MM.1S (cell line): ENCODE measurements around the gene KLHL1.

Experiments
- DNase-seq: peaks from one replicate; pipeline ENCODE4 v3.0.0-alpha.2; 2015
- H2AFZ ChIP-seq: fragments of 300-600 bp; sonication (generic); 2 replicates; pipeline ENCODE4 v1.6.0; 2016; ENCODE audit warnings: antibody characterized with exemption, low read length
- H3F3A ChIP-seq: fragments of 300-600 bp; sonication (generic); 2 replicates; pipeline ENCODE4 v1.6.1; 2016; ENCODE audit warnings: mild to moderate bottlenecking, antibody characterized with exemption, low read length, moderate library complexity, mixed read lengths; ENCODE audit not compliant: insufficient read depth
- H3K27ac ChIP-seq: fragments of 300-600 bp; sonication (generic); 2 replicates; pipeline ENCODE4 v1.5.1; 2016; ENCODE audit warnings: mild to moderate bottlenecking, low read length
- H3K27me3 ChIP-seq: fragments of 300-600 bp; sonication (generic); replicated peaks from 2 replicates; pipeline ENCODE4 v1.6.0; 2016; ENCODE audit warnings: low read length; ENCODE audit not compliant: insufficient read depth
- H3K36me3 ChIP-seq: fragments of 300-600 bp; sonication (generic); replicated peaks from 2 replicates; pipeline ENCODE4 v1.6.1; 2016; ENCODE audit warnings: mild to moderate bottlenecking, low read length, mixed read lengths; ENCODE audit not compliant: insufficient read depth
- H3K4me1 ChIP-seq: fragments of 300-600 bp; sonication (generic); 2 replicates; pipeline ENCODE4 v1.6.1; 2016; ENCODE audit warnings: low read length, mixed read lengths
- H3K4me2 ChIP-seq: fragments of 300-600 bp; sonication (generic); 2 replicates; pipeline ENCODE4 v1.6.0; 2016; ENCODE audit warnings: low read depth, low read length
- H3K4me3 ChIP-seq: fragments of 300-600 bp; sonication (generic); 2 replicates; pipeline ENCODE4 v1.5.1; 2016; ENCODE audit warnings: low read length, mixed read lengths
- H3K79me2 ChIP-seq: fragments of 300-600 bp; sonication (generic); 2 replicates; pipeline ENCODE4 v1.6.1; 2016; ENCODE audit warnings: mixed run types, low read length, mixed read lengths
- H3K9ac ChIP-seq: fragments of 300-600 bp; sonication (generic); 2 replicates; pipeline ENCODE4 v1.6.1; 2016; ENCODE audit warnings: low read length, mixed read lengths
- H3K9me2 ChIP-seq: fragments of 300-600 bp; sonication (generic); replicated peaks from 2 replicates; pipeline ENCODE4 v1.6.1; 2016; ENCODE audit warnings: mild to moderate bottlenecking, low read length, mixed read lengths; ENCODE audit not compliant: insufficient read depth
- H3K9me3 ChIP-seq: fragments of 300-600 bp; sonication (generic); replicated peaks from 2 replicates; pipeline ENCODE4 v1.6.1; 2016; ENCODE audit warnings: mild to moderate bottlenecking, low read length, mixed read lengths; ENCODE audit not compliant: insufficient read depth
- H4K20me1 ChIP-seq: fragments of 300-600 bp; sonication (generic); 2 replicates; pipeline ENCODE4 v1.6.1; 2016; ENCODE audit warnings: mild to moderate bottlenecking, low read length, moderate library complexity, mixed read lengths; ENCODE audit not compliant: insufficient read depth
- EZH2 ChIP-seq: fragments of 300-600 bp; sonication (generic); optimal IDR thresholded peaks from 2 replicates; pipeline ENCODE3; 2017; ENCODE audit warnings: low read depth, mild to moderate bottlenecking, antibody characterized with exemption, low read length, mixed read lengths
- EZH2phosphoT487 ChIP-seq: fragments of 300-600 bp; sonication (generic); IDR thresholded peaks from 2 replicates; pipeline ENCODE4 v1.6.1; 2018; ENCODE audit warnings: antibody characterized with exemption, low read length
- TF ChIP-seq, protein P1 (sequence below): fragments of 300-600 bp; sonication (generic); IDR thresholded peaks from 2 replicates; pipeline ENCODE4 v1.5.1; 2016; ENCODE audit warnings: antibody characterized with exemption, low read length, mixed read lengths

The KLHL1 gene

GRCh38 chr13:69956349-69956748 is 151.9 kb downstream of the KLHL1 start:
- H3K9me3 ChIP-seq, result no peaks in the 10 kb centered on the region
- H3K9me2 ChIP-seq, result no peaks in the 10 kb centered on the region
- H3K36me3 ChIP-seq, result no peaks in the 10 kb centered on the region
- H3K4me3 ChIP-seq, result no peak overlapping the region
- H2AFZ ChIP-seq, result no peak overlapping the region
- H3K9ac ChIP-seq, result no peak overlapping the region
- no peaks in the 10 kb centered on the region for H3K4me1 ChIP-seq
- no peaks in the 10 kb centered on the region for H4K20me1 ChIP-seq
- H3F3A ChIP-seq, result no peaks in the 10 kb centered on the region
- no peak overlapping the region for H3K4me2 ChIP-seq
- H3K79me2 ChIP-seq, result no peaks in the 10 kb centered on the region
- no peak for DNase-seq
- H3K27ac ChIP-seq, result no peak overlapping the region
- H3K27me3 ChIP-seq, result no peaks in the 10 kb centered on the region
- TF ChIP-seq EZH2phosphoT487 (no peak), EZH2 (no peak)
- TF ChIP-seq, protein P1, sequence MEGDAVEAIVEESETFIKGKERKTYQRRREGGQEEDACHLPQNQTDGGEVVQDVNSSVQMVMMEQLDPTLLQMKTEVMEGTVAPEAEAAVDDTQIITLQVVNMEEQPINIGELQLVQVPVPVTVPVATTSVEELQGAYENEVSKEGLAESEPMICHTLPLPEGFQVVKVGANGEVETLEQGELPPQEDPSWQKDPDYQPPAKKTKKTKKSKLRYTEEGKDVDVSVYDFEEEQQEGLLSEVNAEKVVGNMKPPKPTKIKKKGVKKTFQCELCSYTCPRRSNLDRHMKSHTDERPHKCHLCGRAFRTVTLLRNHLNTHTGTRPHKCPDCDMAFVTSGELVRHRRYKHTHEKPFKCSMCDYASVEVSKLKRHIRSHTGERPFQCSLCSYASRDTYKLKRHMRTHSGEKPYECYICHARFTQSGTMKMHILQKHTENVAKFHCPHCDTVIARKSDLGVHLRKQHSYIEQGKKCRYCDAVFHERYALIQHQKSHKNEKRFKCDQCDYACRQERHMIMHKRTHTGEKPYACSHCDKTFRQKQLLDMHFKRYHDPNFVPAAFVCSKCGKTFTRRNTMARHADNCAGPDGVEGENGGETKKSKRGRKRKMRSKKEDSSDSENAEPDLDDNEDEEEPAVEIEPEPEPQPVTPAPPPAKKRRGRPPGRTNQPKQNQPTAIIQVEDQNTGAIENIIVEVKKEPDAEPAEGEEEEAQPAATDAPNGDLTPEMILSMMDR, result no peak

- Histone ChIP-seq H3K9me3 (no peaks in the 10 kb centered on the region), H4K20me1 (no peaks in the 10 kb centered on the region), H3K79me2 (no peaks in the 10 kb centered on the region), H3K4me3 (no peak overlapping the region), H3K4me2 (no peak overlapping the region), H3F3A (no peaks in the 10 kb centered on the region), H3K9me2 (no peaks in the 10 kb centered on the region), H3K27ac (no peak overlapping the region), H2AFZ (no peak overlapping the region), H3K36me3 (no peaks in the 10 kb centered on the region), H3K9ac (no peak overlapping the region), H3K4me1 (no peaks in the 10 kb centered on the region), H3K27me3 (no peaks in the 10 kb centered on the region)
- TF ChIP-seq, protein P1, result no peak
- TF ChIP-seq EZH2phosphoT487, result no peak
- TF ChIP-seq EZH2, result no peak
- no peak for DNase-seq
Observed at GRCh38 chr13:69955271-69955670, 153.0 kb downstream of the KLHL1 start.

DNA sequence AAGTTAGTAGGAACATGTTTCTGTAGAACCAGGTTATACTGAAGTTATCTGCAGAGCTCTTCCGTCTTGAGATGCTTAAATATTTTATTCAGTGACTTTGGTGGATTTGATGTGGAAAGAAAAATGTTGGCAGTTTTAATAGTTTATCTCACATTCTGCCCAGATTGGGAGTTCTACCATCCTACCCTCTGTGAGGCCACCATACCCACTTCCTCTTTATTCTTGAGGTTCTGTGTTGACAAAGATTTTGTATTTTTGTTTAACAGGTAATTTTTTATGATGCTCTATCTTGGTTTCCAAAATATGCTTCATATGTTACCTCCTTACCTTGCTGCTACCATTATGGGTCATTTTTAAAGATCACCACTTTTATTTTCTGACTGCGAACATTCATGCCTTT is 156.8 kb downstream of the KLHL1 start:
- Histone ChIP-seq H2AFZ (no peak overlapping the region), H3K4me3 (no peak overlapping the region), H3K4me1 (peaks cover 5% of the 10 kb centered on the region; the same call in 1 of the 2 replicates), H3K79me2 (no peaks in the 10 kb centered on the region), H4K20me1 (no peaks in the 10 kb centered on the region), H3K27ac (no peak overlapping the region), H3K9me2 (no peaks in the 10 kb centered on the region), H3K9ac (no peak overlapping the region), H3K27me3 (no peaks in the 10 kb centered on the region), H3F3A (no peaks in the 10 kb centered on the region), H3K36me3 (no peaks in the 10 kb centered on the region), H3K4me2 (no peak overlapping the region), H3K9me3 (no peaks in the 10 kb centered on the region)
- no peak for DNase-seq
- TF ChIP-seq EZH2phosphoT487, result no peak
- no peak for TF ChIP-seq EZH2
- TF ChIP-seq, protein P1, result no peak
